HEK293 (cell line): Measurements from ENCODE around the gene SAE1.
A peak's percentile ranks its signal among the peaks of the same experiment; 100 is the strongest.

Experiments used
- CTCF ChIA-PET: fragments of 350-600 bp; formaldehyde crosslinking; extraction: SDS; loops from one replicate; lab custom pipeline; 2021; ENCODE audit warnings: antibody characterized with exemption; lab: Yijun Ruan, JAX
- POLR2A ChIA-PET: fragments of 300-600 bp; formaldehyde crosslinking; extraction: SDS; loops from one replicate; lab custom pipeline; 2020; ENCODE audit warnings: antibody characterized with exemption, inconsistent platforms; lab: Yijun Ruan, JAX
- H3K27ac ChIP-seq: fragments of 200-500 bp; sonication (Bioruptor generic); 2 replicates; pipeline ENCODE4 v1.5.1; 2014; ENCODE audit warnings: low read depth, low read length, control low read depth, inconsistent platforms; ENCODE audit errors: extremely low read depth
- H3K36me3 ChIP-seq, 2 experiments: fragments of 200-500 bp in 1 of 2; sonication (Bioruptor generic) in 1 of 2; 1 replicate in 1 of 2; 2 replicates in 1 of 2; pipeline ENCODE4 v1.5.1; 2014 to 2017; ENCODE audit warnings: inconsistent platforms in 2 of 2, low read length in 2 of 2; ENCODE audit not compliant: control insufficient read depth in 2 of 2, insufficient read depth in 1 of 2
- H3K4me1 ChIP-seq: fragments of 200-500 bp; sonication (Bioruptor generic); 2 replicates; pipeline ENCODE4 v1.5.1; 2014; ENCODE audit warnings: mild to moderate bottlenecking, low read length, inconsistent platforms; ENCODE audit not compliant: control insufficient read depth, insufficient read depth
- H3K4me3 ChIP-seq: 2 replicates; pipeline ENCODE4 v1.5.1; 2011; ENCODE audit warnings: low read depth, mild to moderate bottlenecking, control low read depth, low read length, moderate library complexity
- H3K9me3 ChIP-seq: fragments of 200-500 bp; sonication (Bioruptor generic); 2 replicates; pipeline ENCODE4 v1.5.1; 2014; ENCODE audit warnings: low read depth, low read length, inconsistent platforms; ENCODE audit not compliant: control insufficient read depth, insufficient read depth
- GLIS2 ChIP-seq: fragments of 450-650 bp; formaldehyde crosslinking; IDR thresholded peaks from 2 replicates; pipeline ENCODE4 v1.5.1; 2016; ENCODE audit warnings: missing biosample characterization, missing genetic modification characterization
- MEIS1 ChIP-seq: sonication (generic); formaldehyde crosslinking; IDR thresholded peaks from 2 replicates; pipeline ENCODE4 v1.8.1; 2022; ENCODE audit warnings: missing genetic modification reagents, mild to moderate bottlenecking, borderline replicate concordance
- SP2 ChIP-seq: fragments of 450-650 bp; formaldehyde crosslinking; IDR thresholded peaks from 2 replicates; pipeline ENCODE4 v1.5.1; 2016; ENCODE audit warnings: missing biosample characterization, missing genetic modification characterization
- ZFHX2 ChIP-seq: fragments of 450-650 bp; formaldehyde crosslinking; conservative IDR thresholded peaks from 2 replicates; pipeline ENCODE4 v1.5.1; 2016; ENCODE audit warnings: missing biosample characterization, missing genetic modification characterization
- ZNF121 ChIP-seq: fragments of 450-650 bp; formaldehyde crosslinking; IDR thresholded peaks from 2 replicates; pipeline ENCODE4 v1.5.1; 2016; ENCODE audit warnings: missing biosample characterization, missing genetic modification characterization
- ZNF174 ChIP-seq: fragments of 450-650 bp; formaldehyde crosslinking; IDR thresholded peaks from 2 replicates; pipeline ENCODE4 v1.5.0; 2017; ENCODE audit warnings: missing biosample characterization, mild to moderate bottlenecking, missing genetic modification characterization
- ZNF2 ChIP-seq: fragments of 450-650 bp; formaldehyde crosslinking; IDR thresholded peaks from 2 replicates; pipeline ENCODE4 v1.5.1; 2016; ENCODE audit warnings: missing biosample characterization, missing genetic modification characterization
- ZNF311 ChIP-seq: fragments of 450-650 bp; formaldehyde crosslinking; IDR thresholded peaks from 2 replicates; pipeline ENCODE4 v1.5.1; 2017; ENCODE audit warnings: missing biosample characterization, missing genetic modification characterization, borderline replicate concordance
- ZNF366 ChIP-seq: fragments of 450-650 bp; formaldehyde crosslinking; conservative IDR thresholded peaks from 2 replicates; pipeline ENCODE4 v1.5.1; 2016; ENCODE audit warnings: missing biosample characterization, missing genetic modification characterization
- ZNF391 ChIP-seq: fragments of 450-650 bp; formaldehyde crosslinking; IDR thresholded peaks from 2 replicates; pipeline ENCODE4 v1.5.1; 2016; ENCODE audit warnings: low read depth, missing biosample characterization, missing genetic modification characterization, borderline replicate concordance
- ZNF521 ChIP-seq: fragments of 450-650 bp; formaldehyde crosslinking; IDR thresholded peaks from 2 replicates; pipeline ENCODE4 v1.5.1; 2017; ENCODE audit warnings: missing biosample characterization, mild to moderate bottlenecking, missing genetic modification characterization
- ZNF664 ChIP-seq: fragments of 450-650 bp; formaldehyde crosslinking; IDR thresholded peaks from 2 replicates; pipeline ENCODE4 v1.5.1; 2016; ENCODE audit warnings: missing biosample characterization, missing genetic modification characterization
- ZNF747 ChIP-seq: fragments of 450-650 bp; formaldehyde crosslinking; IDR thresholded peaks from 2 replicates; pipeline ENCODE4 v1.5.1; 2016; ENCODE audit warnings: missing biosample characterization, missing genetic modification characterization
- TF ChIP-seq, protein P1 (sequence below): fragments of 450-650 bp; formaldehyde crosslinking; IDR thresholded peaks from 2 replicates; pipeline ENCODE4 v1.5.1; 2016; ENCODE audit warnings: missing biosample characterization, missing genetic modification characterization
- TF ChIP-seq, protein P2 (sequence below): fragments of 450-650 bp; formaldehyde crosslinking; IDR thresholded peaks from 2 replicates; pipeline ENCODE4 v1.5.1; 2016; ENCODE audit warnings: missing biosample characterization, missing genetic modification characterization
- TF ChIP-seq, protein P3 (sequence below): fragments of 450-650 bp; formaldehyde crosslinking; IDR thresholded peaks from 2 replicates; pipeline ENCODE4 v1.5.1; 2016; ENCODE audit warnings: missing biosample characterization, missing genetic modification characterization
- TF ChIP-seq, protein P4 (sequence below): fragments of 450-650 bp; formaldehyde crosslinking; IDR thresholded peaks from 2 replicates; pipeline ENCODE4 v1.5.1; 2016; ENCODE audit warnings: missing biosample characterization, missing genetic modification characterization
- TF ChIP-seq, protein P5 (sequence below): fragments of 450-650 bp; formaldehyde crosslinking; IDR thresholded peaks from 2 replicates; pipeline ENCODE4 v1.5.1; 2017; ENCODE audit warnings: missing biosample characterization, missing genetic modification characterization
- TF ChIP-seq, protein P6 (sequence below): fragments of 450-650 bp; formaldehyde crosslinking; IDR thresholded peaks from 2 replicates; pipeline ENCODE4 v1.5.1; 2017; ENCODE audit warnings: missing biosample characterization, missing genetic modification characterization
- TF ChIP-seq, protein P7 (sequence below): fragments of 450-650 bp; formaldehyde crosslinking; IDR thresholded peaks from 2 replicates; pipeline ENCODE4 v1.5.1; 2016; ENCODE audit warnings: missing biosample characterization, missing genetic modification characterization

The SAE1 gene

DNA sequence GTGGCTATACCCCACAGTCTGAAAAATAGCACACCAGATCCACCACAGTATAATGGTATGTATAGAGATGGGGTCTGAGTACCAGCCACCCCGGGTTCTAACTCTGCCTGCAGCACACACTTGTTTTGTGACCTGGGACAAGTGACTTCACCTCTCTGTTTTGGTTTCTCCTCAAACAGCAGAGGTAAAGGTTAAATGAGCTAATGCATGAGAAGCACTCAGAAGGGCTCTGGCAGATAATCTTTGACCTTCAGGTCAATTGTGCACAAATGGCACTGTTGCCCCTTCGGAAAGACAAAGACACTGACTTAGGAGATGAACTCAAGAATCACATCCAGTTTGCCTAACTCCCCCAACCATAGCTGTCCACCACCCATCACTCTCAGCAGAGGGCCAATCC, 24.8 kb upstream of the SAE1 start:
- peak; percentile 91 for TF ChIP-seq ZNF664 (tag by site-specific recombination)
- TF ChIP-seq, protein P1, sequence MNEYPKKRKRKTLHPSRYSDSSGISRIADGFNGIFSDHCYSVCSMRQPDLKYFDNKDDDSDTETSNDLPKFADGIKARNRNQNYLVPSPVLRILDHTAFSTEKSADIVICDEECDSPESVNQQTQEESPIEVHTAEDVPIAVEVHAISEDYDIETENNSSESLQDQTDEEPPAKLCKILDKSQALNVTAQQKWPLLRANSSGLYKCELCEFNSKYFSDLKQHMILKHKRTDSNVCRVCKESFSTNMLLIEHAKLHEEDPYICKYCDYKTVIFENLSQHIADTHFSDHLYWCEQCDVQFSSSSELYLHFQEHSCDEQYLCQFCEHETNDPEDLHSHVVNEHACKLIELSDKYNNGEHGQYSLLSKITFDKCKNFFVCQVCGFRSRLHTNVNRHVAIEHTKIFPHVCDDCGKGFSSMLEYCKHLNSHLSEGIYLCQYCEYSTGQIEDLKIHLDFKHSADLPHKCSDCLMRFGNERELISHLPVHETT (tag by site-specific recombination), result no peak
- TF ChIP-seq, all 188 proteins: peak for 1
- peaks cover 21 to 58% of the 10 kb centered on the region in 2 experiments for H3K36me3 ChIP-seq
- ChIA-PET POLR2A (interaction anchor here (1.2 to 1.6 kb wide), 2 partner anchors 26 to 50 kb away, joined by 3 to 12 read pairs; no protein-coding TSS in a partner anchor), CTCF (interaction anchor here (1.2 to 1.4 kb wide), 4 partner anchors 17 to 138 kb away, joined by 3 to 6 read pairs (median 5); no protein-coding TSS in a partner anchor)
- no peak overlapping the region; the same call in 1 of the 2 replicates for H3K27ac ChIP-seq
- no peak overlapping the region for H3K4me3 ChIP-seq
- peaks cover 33% of the 10 kb centered on the region for H3K4me1 ChIP-seq
- no peaks in the 10 kb centered on the region for H3K9me3 ChIP-seq

DNA sequence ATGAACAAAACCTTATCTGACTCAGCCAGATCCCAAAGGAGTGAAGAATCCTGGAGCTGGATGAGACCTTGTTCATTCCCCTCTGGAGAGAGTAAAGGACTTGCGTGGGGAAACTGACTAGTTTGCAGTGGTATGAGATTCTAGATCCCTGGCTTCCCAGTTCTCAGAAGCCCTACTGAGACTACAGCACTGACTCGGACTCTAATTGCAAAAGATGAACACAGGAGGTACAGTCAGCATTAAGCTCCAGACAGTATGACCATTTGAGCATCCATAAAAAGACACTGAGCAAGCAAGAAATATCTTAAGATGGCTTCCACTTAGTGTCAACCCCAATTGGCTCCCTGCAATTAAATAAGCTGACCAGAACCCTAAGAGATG, 23.8 kb upstream of the SAE1 start:
- no peak overlapping the region for H3K4me3 ChIP-seq
- H3K36me3 ChIP-seq, result peaks cover 19 to 58% of the 10 kb centered on the region in 2 experiments
- TF ChIP-seq, protein P2, sequence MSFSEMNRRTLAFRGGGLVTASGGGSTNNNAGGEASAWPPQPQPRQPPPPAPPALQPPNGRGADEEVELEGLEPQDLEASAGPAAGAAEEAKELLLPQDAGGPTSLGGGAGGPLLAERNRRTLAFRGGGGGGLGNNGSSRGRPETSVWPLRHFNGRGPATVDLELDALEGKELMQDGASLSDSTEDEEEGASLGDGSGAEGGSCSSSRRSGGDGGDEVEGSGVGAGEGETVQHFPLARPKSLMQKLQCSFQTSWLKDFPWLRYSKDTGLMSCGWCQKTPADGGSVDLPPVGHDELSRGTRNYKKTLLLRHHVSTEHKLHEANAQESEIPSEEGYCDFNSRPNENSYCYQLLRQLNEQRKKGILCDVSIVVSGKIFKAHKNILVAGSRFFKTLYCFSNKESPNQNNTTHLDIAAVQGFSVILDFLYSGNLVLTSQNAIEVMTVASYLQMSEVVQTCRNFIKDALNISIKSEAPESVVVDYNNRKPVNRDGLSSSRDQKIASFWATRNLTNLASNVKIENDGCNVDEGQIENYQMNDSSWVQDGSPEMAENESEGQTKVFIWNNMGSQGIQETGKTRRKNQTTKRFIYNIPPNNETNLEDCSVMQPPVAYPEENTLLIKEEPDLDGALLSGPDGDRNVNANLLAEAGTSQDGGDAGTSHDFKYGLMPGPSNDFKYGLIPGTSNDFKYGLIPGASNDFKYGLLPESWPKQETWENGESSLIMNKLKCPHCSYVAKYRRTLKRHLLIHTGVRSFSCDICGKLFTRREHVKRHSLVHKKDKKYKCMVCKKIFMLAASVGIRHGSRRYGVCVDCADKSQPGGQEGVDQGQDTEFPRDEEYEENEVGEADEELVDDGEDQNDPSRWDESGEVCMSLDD (tag by site-specific recombination), result no peak
- TF ChIP-seq ZNF121 (tag by site-specific recombination) (no peak), ZNF747 (tag by site-specific recombination) (no peak), ZNF391 (tag by site-specific recombination) (no peak), SP2 (no peak), ZNF174 (tag by site-specific recombination) (no peak), GLIS2 (no peak), ZNF311 (tag by site-specific recombination) (no peak), ZFHX2 (tag by site-specific recombination) (no peak), ZNF2 (no peak), ZNF521 (tag by site-specific recombination) (no peak), ZNF366 (tag by site-specific recombination) (no peak), MEIS1 (CRISPR knock-in tag) (no peak)
- TF ChIP-seq, protein P3, sequence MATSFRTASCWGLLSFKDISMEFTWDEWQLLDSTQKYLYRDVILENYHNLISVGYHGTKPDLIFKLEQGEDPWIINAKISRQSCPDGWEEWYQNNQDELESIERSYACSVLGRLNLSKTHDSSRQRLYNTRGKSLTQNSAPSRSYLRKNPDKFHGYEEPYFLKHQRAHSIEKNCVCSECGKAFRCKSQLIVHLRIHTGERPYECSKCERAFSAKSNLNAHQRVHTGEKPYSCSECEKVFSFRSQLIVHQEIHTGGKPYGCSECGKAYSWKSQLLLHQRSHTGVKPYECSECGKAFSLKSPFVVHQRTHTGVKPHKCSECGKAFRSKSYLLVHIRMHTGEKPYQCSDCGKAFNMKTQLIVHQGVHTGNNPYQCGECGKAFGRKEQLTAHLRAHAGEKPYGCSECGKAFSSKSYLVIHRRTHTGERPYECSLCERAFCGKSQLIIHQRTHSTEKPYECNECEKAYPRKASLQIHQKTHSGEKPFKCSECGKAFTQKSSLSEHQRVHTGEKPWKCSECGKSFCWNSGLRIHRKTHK (tag by site-specific recombination), result no peak
- TF ChIP-seq, protein P4, sequence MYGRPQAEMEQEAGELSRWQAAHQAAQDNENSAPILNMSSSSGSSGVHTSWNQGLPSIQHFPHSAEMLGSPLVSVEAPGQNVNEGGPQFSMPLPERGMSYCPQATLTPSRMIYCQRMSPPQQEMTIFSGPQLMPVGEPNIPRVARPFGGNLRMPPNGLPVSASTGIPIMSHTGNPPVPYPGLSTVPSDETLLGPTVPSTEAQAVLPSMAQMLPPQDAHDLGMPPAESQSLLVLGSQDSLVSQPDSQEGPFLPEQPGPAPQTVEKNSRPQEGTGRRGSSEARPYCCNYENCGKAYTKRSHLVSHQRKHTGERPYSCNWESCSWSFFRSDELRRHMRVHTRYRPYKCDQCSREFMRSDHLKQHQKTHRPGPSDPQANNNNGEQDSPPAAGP (tag by site-specific recombination), result no peak
- TF ChIP-seq, protein P5, sequence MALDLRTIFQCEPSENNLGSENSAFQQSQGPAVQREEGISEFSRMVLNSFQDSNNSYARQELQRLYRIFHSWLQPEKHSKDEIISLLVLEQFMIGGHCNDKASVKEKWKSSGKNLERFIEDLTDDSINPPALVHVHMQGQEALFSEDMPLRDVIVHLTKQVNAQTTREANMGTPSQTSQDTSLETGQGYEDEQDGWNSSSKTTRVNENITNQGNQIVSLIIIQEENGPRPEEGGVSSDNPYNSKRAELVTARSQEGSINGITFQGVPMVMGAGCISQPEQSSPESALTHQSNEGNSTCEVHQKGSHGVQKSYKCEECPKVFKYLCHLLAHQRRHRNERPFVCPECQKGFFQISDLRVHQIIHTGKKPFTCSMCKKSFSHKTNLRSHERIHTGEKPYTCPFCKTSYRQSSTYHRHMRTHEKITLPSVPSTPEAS (tag by site-specific recombination), result no peak
- TF ChIP-seq, protein P6, sequence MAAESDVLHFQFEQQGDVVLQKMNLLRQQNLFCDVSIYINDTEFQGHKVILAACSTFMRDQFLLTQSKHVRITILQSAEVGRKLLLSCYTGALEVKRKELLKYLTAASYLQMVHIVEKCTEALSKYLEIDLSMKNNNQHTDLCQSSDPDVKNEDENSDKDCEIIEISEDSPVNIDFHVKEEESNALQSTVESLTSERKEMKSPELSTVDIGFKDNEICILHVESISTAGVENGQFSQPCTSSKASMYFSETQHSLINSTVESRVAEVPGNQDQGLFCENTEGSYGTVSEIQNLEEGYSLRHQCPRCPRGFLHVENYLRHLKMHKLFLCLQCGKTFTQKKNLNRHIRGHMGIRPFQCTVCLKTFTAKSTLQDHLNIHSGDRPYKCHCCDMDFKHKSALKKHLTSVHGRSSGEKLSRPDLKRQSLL (tag by site-specific recombination), result no peak
- TF ChIP-seq, protein P7, sequence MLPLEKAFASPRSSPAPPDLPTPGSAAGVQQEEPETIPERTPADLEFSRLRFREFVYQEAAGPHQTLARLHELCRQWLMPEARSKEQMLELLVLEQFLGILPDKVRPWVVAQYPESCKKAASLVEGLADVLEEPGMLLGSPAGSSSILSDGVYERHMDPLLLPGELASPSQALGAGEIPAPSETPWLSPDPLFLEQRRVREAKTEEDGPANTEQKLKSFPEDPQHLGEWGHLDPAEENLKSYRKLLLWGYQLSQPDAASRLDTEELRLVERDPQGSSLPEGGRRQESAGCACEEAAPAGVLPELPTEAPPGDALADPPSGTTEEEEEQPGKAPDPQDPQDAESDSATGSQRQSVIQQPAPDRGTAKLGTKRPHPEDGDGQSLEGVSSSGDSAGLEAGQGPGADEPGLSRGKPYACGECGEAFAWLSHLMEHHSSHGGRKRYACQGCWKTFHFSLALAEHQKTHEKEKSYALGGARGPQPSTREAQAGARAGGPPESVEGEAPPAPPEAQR (tag by site-specific recombination), result no peak
- ChIA-PET POLR2A (interaction anchor here (1.6 kb wide), 1 partner anchor 25 kb away, joined by 12 read pairs; no protein-coding TSS in a partner anchor), CTCF (interaction anchor here (0.6 to 1.4 kb wide), 7 partner anchors 16 to 141 kb away, joined by 3 to 6 read pairs (median 4); no protein-coding TSS in a partner anchor)
- peaks cover 33% of the 10 kb centered on the region for H3K4me1 ChIP-seq
- H3K27ac ChIP-seq, result peak overlapping the region; percentile 25
- H3K9me3 ChIP-seq, result no peaks in the 10 kb centered on the region
